A673 (cell line): ENCODE data around the gene MFSD11. TPM values are rescaled to one million over a fixed set of nuclear protein-coding genes. Genes with fewer than 3 reads are reported as not detected.
"Not testable (repeated sequence)": the region's sequence is repeated elsewhere in the genome, so short reads cannot be mapped to it uniquely, and the experiment has no call there.

Experiments used
- BruUV-seq: library from RNA; stranded (reverse); fragments of 400-500 nt; replicated peaks from 2 replicates; lab custom pipeline; 2021; lab: Mats Ljungman, UMichigan
- CTCF ChIA-PET: fragments of 300-600 bp; sonication (Branson Sonifier 250); formaldehyde crosslinking; loops from one replicate; lab custom pipeline; 2022; ENCODE audit warnings: antibody characterized with exemption; lab: Charles Lee
- POLR2A ChIA-PET: fragments of 300-600 bp; sonication (Branson Sonifier 250); formaldehyde crosslinking; loops from one replicate; lab custom pipeline; 2022; ENCODE audit warnings: antibody characterized with exemption; ENCODE audit not compliant: low non-redundant PET; lab: Charles Lee
- DNase-seq: peaks from one replicate; pipeline ENCODE4 v3.0.0-alpha.2; 2015; ENCODE audit warnings: low spot score
- H3K27ac ChIP-seq: fragments of 200-600 bp; sonication (generic); 2 replicates; pipeline ENCODE4 v1.5.1; 2016; ENCODE audit warnings: mixed run types, low read depth, mild to moderate bottlenecking, mixed read lengths, antibody characterized with exemption, low read length; ENCODE audit not compliant: poor library complexity, severe bottlenecking
- H3K27me3 ChIP-seq: fragments of 200-600 bp; sonication (generic); replicated peaks from 2 replicates; pipeline ENCODE4 v1.6.1; 2017; ENCODE audit warnings: mixed run types, low read depth, mild to moderate bottlenecking, mixed read lengths, antibody characterized with exemption, low read length; ENCODE audit not compliant: insufficient read depth, poor library complexity
- H3K36me3 ChIP-seq: fragments of 200-600 bp; sonication (generic); 2 replicates; pipeline ENCODE4 v1.6.1; 2016; ENCODE audit warnings: mixed run types, mild to moderate bottlenecking, mixed read lengths, antibody characterized with exemption, low read length; ENCODE audit not compliant: insufficient read depth, poor library complexity, severe bottlenecking
- H3K4me1 ChIP-seq: fragments of 200-600 bp; sonication (generic); 2 replicates; pipeline ENCODE4 v1.6.1; 2017; ENCODE audit warnings: mixed run types, mild to moderate bottlenecking, mixed read lengths, antibody characterized with exemption, low read length; ENCODE audit not compliant: insufficient read depth, poor library complexity, severe bottlenecking
- H3K4me3 ChIP-seq: fragments of 200-600 bp; sonication (generic); 2 replicates; pipeline ENCODE4 v1.5.1; 2016; ENCODE audit warnings: low read depth, mixed run types, mild to moderate bottlenecking, mixed read lengths, low read length; ENCODE audit not compliant: poor library complexity, severe bottlenecking
- H3K9me3 ChIP-seq: fragments of 200-600 bp; sonication (generic); 2 replicates; pipeline ENCODE4 v1.6.1; 2016; ENCODE audit warnings: mixed run types, low read depth, mild to moderate bottlenecking, mixed read lengths, antibody characterized with exemption, low read length; ENCODE audit not compliant: poor library complexity, severe bottlenecking
- CTCF ChIP-seq: fragments of 300-800, 200-600 bp; sonication (generic); conservative IDR thresholded peaks from 2 replicates; pipeline ENCODE4 v1.5.1; 2017; ENCODE audit warnings: low read depth, mild to moderate bottlenecking, antibody characterized with exemption, low read length, moderate library complexity, mixed read lengths
- EZH2 ChIP-seq: fragments of 200-600 bp; sonication (generic); IDR thresholded peaks from 2 replicates; pipeline ENCODE4 v1.6.1; 2017; ENCODE audit warnings: borderline replicate concordance, low read depth, mild to moderate bottlenecking, mixed read lengths, antibody characterized with exemption, low read length; ENCODE audit not compliant: poor library complexity, severe bottlenecking
- intact Hi-C: fragments of 100-400 bp; cut with micrococcal nuclease; formaldehyde crosslinking; loops from one replicate; pipeline ENCODE4 v1.10.0; 2022; ENCODE audit not compliant: unreplicated experiment
- total RNA-seq: library from RNA; stranded (reverse); gene quantifications from 2 replicates; pipeline ENCODE4 v1.2.3, GENCODE V29; 2021

MFSD11 gene
- total RNA-seq, 1 experiment from 2014 or later: 38.8 TPM

- Histone ChIP-seq H3K27me3 (no peaks in the 10 kb centered on the region), H3K9me3 (no peaks in the 10 kb centered on the region), H3K36me3 (no peaks in the 10 kb centered on the region), H3K4me3 (peak within 1 kb of the TSS; percentile 58), H3K27ac (peak within 1 kb of the TSS; percentile 71), H3K4me1 (peaks cover 39% of the 10 kb centered on the region)
- ChIA-PET POLR2A (no interaction called here), CTCF (no interaction called here)
- BruUV-seq: no TSS peak
- no peak for TF ChIP-seq CTCF
- TF ChIP-seq EZH2: no peak
- intact Hi-C loops: loop anchor here (10.0 kb wide), 1 partner anchor 146 kb away; a partner anchor contains a TSS
- DNase-seq: peak; percentile 70
Measured at GRCh38 chr17:76710863-76711611, 26.9 kb upstream of the MFSD11 start, which contains the start of gene MXRA7. TSS of gene MXRA7 (minus strand) at chr17:76710965. CDS start at chr17:76710946, 19 bp downstream.

GRCh38 chr17:76712321-76712720, 25.6 kb upstream of the MFSD11 start:
- H3K36me3 ChIP-seq, H3K9me3 ChIP-seq, DNase-seq, H3K27me3 ChIP-seq, POLR2A ChIA-PET, H3K4me3 ChIP-seq, BruUV-seq, CTCF ChIA-PET, H3K27ac ChIP-seq: not testable (repeated sequence)
- H3K4me1 ChIP-seq: peaks cover 52% of the 10 kb centered on the region
- intact Hi-C loops: loop anchor here (10.0 kb wide), 1 partner anchor 148 kb away; a partner anchor contains a TSS

GRCh38 chr17:76713765-76714164, 24.2 kb upstream of the MFSD11 start:
- BruUV-seq: no TSS peak

More at GRCh38 chr17:76713765-76714164, 24.2 kb upstream of the MFSD11 start:
- H3K36me3 ChIP-seq: peaks cover 18% of the 10 kb centered on the region
- no peaks in the 10 kb centered on the region for H3K9me3 ChIP-seq
- no peak overlapping the region for H3K27ac ChIP-seq
- CTCF ChIA-PET: no interaction called here
- intact Hi-C loops: loop anchor here (10.0 kb wide), 1 partner anchor 149 kb away; a partner anchor contains a TSS
- H3K4me3 ChIP-seq: no peak overlapping the region
- DNase-seq: no peak
- POLR2A ChIA-PET: no interaction called here
- H3K4me1 ChIP-seq: peaks cover 50% of the 10 kb centered on the region
- TF ChIP-seq EZH2 (no peak), CTCF (no peak)
- no peaks in the 10 kb centered on the region for H3K27me3 ChIP-seq
